Iris pigment epithelial cell (primary cell): ENCODE data around the gene TGFBI.
A peak's percentile ranks its signal among the peaks of the same experiment; 100 is the strongest.

Experiments
- DNase-seq: peaks from one replicate; pipeline ENCODE4 v3.0.0-alpha.2; 2011; ENCODE audit warnings: low read depth

Gene TGFBI

DNA sequence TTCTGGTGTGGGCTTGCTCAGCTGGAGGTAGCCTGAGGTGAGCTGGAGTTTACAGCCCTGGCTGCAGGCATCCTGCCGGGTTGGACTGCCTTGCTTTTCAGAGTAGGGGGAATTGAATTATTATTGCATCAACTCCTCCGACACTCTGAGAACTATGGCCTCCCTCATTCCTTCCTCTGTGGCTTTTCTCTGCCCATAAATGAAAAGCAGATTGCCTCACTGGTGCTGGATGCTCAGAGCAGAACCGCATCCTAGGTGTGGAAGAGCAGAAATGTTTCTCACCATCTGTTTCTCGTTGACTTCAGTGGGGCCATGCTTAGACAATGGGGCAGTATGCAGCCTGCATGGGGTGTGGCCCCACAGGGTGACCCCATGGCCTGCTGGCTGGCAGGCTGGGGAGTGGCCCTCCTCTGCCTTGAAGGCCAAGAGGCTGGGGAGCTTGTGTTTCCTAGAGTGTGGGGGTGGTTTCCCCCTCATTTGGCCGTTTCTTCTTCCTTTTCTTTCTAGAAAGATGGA is 27.3 kb upstream of the TGFBI start:
- peak; percentile 77 for DNase-seq

DNA sequence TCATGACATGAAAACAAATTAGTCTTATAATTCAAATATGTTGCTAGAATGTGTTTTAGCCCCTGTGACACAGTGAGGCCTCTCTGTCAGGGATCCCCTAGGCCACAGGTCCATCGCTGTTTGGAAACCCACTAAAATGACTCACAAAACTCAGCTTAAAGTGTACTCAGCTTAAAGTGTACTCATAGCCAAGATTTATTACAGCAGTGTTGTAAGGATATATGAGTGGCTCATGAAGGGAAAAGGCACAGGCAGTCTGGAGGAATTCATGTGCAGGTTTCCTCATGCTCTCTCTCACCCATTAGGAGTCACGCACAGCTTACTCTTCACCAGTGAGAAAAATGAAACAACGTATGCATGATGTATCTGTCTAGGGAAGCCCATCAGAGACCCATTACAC is 24.4 kb upstream of the TGFBI start:
- peak; percentile 87 for DNase-seq

DNA sequence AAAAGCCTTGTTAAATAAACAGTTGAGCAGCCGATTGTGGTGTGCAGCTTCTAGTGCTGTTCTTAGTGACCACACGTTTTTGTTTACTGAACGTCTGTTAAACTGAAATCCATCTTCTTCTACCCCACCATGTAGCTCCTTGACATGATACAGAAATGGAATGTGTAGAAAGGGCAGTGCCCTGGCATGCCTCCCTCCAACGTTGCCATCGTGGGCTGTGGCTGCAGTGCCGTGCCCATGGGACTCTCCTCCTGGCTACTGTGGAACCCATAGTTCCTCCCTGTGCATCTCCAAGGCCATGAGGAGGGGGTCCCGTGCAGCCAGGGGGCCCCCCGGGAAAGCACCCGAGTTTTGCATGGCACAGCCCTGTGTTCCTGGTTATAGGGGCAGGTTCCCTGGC is 23.3 kb upstream of the TGFBI start:
- no peak for DNase-seq

DNA sequence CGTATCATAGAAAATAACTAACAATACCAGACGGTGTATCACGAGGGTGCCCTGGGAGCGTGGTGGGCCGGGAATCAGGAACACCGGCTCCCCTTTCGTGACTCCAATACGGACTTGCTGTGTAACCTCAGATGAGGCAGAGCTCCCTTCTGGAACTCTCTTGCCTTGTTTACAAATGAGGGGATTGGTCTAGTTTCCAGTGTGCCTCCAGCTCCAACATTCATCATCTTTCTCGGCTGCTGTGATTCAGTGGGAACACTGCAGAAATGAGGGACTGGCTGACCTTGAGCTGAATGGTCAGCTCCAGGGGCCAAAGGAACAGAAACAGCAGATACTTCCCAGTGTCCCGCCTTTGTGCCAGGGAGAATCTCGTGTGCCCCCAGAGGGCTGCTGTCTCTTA is 22.6 kb upstream of the TGFBI start:
- DNase-seq: peak; percentile 85

DNA sequence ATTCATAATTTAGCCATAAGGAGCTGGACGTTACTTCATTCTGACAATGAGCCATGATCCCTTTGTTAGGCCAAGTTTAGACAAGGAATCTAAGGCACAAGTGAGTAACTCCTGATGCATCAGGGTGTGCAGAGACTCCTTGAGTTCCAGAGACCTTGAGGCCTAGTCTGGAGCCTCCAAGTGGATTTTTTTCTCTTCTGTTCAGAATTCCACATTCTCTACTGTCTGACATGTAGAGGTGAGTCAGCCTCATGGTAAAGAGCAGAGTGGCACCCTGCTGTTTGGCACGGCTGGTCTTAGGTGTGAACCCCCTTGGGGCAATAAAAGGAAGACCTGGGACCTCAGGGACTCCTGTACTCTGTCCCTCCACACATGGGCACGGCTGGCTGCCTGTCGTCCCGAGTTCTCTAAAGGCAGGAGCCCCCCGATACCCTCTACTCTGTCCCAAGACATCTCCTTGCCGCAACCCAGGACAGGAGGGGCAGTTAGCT is 22.0 kb upstream of the TGFBI start:
- DNase-seq: peak; percentile 86

DNA sequence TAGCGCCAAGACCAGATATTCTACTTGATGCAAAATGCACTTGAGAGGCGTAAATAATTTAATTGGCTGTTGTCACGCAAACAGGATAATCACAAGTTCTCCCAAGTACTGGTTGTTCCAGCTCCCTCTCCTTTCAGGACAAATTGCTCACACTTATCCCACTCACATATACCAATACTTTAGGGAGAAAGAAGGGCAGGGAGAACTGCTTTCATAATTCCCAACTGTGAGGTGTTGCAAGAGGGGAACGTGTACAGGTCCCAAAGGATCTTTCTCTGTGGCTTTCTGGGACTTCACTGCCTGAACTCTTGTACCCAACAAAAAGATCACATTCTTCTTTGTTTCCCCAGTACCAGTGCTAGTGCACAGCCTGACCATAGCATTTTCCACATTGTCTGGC is 21.5 kb upstream of the TGFBI start:
- DNase-seq: no peak

DNA sequence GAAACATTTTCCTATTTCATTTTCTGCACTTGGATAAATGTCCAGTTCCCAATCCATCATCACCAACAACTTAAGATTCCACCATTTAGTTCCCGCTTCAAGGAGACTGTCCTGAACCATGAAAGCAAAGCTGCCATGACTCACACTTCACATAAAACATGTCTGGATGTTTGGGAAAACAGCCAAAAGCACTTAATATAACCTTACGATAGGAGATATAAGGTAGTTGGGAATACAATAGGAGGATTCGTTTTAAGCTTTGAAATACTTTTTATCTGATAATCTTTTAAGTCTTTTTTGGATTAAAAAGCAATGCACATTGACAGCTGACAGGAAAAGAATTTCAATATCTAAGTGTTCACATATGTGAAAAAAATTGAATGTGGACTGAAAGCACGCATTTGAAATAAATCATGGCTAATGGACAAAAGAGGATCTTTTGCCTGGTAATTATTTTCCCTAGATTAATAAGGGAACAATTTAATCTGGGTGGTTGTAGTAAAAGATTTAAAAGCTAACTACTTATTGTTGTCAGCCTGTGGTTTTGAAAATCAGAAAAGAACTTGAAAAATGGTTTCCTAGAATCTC is 17.3 kb upstream of the TGFBI start:
- DNase-seq: peak; percentile 86

DNA sequence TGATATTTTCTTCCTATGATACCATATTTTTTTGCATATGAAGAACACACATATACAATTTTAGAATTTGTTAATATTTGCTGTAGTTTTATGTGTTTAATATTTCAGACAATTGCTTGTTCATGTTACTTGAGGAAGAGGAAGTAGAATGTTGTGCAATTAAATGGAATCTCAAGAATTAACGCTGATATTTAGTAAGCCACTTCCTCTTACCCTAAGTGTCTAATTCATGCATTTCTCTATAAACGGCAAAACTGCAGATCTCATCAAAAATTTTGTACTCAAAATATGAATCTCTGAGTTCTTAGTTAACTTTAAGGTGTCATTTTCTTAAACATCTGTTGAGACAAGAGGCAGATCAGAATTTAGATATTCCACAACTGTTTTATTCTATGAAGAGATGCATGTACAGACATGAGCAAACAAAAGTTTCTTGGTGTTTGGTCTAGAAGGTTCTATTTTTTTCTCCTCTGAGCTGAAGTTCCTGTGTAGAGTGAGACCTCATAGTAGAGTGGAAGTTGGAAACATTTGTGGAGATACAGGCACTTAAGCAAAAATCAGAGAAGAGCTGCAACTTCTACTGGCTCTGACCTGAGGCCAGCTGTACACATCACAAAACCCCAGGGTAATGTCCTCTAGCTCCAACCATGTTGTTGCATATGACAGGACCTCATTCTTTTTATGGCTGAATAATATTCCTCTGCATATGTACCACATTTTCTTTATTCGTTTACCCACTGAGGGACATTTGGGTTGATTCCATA is 16.6 kb upstream of the TGFBI start:
- DNase-seq: peak; percentile 83

DNA sequence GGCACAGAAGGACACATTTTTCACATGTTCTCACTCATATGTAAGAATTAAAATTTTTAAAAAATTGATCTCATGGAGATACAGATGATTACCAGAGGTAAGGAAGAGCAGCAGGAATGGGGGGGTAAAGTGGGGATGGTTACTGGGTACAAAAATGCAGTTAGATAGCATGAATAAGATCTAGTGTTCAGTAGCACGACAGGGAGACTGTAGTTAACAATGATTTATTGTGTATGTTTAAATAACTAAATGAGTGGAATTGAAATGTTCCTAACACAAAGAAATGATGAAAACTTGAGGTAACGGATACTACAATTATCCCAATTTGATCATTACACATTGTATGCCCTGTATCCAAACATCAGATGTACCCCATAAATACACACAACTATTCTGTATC is 15.2 kb upstream of the TGFBI start:
- no peak for DNase-seq

DNA sequence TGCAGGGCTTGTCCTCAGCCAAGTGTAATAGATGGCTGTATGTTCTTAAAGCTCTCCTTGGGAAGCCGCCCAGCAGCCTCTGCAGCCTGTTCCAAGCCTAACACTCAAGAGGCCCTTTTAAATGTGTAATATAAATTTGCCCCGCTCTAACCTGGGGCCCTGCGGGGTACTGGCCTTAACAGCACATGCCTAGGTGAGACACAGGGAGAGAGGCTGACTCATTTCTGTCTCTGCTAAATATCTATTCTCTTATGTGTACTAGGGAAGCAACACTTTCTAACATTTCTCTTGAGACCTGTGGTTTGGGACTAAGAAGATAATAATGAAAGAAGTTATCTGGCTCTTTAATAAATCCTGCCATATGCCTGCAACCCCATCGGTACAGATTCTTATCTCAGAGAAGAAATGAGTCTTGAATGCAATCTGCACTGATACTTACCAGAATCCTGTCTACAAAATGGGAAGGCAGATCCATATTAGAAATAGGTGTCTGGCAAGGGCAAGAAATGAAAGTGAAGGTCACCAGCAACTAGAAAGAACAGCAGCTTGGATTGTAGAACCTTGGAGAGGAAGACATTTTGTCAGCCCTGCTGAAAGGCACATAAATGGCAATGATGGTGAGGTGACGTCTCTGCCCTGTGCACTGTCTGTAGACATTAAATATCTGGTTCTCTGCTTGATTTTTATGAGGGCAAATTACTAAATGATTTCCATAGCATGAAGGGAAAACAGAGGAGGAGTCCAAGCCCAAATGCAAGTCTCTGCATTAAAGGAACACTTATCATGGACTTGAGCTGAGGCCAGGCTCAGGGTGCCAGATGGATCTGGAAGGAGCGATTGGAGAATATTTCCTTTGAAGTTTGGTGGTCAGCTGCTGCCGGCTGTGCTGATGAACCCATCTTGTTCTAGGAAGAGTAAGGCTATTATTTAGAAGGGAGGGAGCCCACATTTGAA is 14.5 kb upstream of the TGFBI start:
- DNase-seq: no peak

DNA sequence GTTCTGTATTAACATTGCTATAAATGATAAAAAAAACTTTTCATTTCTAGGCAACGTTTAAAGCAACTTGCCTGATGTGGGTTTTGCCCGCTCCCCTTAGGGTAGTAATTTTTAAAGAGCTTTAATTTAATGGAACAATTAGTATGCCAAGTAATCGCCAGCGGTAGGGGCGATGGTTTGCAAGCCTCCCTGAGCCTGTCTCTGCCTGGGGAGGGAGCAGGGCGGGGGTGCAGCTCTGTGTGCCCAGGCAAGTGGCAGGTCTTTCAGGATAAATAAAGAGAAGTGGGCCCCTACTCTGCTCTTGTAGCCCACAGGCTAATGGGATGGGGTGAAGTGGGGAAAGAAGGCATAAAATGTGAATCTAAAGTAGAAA is 13.8 kb upstream of the TGFBI start:
- DNase-seq: no peak

DNA sequence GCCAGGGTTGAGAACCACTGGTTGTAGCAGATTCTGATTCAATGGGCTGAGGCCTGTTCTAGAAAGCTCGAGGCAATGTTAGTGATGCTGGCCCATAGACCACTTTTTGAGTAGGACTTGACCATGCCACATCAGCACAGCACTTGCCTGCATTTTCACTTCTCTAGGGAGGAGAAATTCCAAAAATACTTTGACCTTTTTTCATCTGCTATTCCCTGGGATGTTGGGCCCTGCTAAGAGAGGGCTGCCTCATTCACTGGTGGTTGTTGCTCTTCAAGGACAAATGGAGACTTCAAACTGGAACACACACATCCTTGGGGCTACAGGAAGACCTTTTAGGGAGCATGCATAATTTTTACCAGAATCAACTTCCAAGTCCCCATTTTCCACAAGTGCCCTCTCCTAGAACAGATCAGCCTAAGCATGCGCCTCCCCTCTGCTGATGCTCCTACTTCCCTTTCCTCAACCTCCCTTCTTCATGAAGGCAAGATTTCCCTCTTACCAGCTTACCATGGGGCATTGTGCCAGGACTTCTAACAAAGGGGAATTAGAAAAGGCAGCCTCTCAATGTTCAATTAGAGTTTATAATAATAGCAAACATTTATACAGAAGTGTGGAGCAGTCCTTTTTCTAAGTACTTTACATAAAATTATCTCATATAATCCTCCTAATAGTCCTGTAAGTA is 12.7 kb upstream of the TGFBI start:
- no peak for DNase-seq

DNA sequence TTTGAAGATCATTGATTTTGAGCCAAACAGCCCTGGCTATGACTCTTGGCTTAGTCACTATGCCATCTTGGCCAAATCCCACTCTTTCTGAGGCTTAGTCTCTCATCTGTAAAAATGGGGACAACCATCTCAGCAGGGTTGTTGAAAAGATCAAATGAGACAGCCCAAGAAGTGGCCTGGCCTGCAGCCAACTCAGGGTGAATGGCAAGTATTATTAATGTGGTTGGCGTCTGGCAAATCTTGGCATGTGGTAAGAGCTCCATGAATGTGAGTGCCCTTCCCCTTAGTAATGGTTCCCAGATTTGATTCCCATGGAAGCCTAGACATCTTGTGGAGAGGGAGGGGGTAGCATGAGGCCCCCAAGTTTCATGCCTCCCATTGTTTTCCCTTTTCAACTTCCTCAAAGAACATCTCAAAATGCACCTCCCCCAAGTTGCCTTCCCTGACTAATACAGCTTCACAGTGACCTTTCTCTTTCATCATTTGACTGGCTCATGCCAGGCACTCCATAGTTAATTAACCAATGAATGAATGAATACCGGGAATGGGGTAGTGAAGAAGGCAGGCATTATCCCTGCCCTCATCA is 11.8 kb upstream of the TGFBI start:
- DNase-seq: peak; percentile 76

DNA sequence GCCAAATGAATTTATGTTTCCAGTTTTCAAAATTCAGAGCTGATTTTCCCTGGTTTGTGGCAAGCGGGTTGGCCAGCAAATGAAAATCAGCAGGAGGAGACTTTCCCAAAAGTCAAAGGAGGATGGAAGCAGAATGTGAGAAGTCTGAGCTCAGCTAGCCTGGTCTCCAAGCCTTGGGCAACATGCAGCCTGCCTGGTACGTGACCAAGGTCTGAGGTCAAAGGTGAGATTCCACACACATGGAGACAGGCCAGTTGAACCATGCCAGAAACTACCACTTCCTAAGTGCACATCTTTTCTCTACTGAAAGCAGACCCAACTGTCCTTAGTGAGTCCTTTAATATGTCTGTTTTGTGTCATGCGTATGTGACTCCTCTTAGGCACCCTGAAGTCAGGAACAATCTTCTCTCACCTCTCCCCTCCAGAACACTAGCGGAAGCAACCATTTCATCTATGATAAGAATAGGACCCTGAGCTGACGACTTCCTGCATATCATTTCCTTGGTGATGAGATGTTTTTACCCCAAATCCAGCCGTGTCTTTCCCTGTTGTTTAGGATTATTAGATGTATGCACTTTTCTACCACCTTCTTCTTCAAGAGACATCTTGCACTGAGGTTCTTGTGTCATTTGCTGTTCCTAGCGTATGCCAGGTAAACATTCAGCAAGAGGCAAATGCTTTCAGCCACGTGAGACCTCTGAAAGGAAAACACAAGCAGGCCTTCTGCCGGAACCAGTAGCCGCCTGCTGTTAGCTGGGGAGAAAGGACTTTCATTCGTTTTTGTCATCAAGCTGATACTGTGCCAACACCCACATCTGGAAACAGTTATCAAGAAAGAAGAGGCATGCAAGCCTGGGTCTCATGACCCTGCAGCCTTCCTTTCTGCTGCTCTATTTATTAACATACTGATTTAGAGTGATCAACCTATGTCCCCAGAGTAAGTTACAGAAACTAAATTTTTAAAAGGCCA is 9.7 kb upstream of the TGFBI start:
- DNase-seq: peak; percentile 98

DNA sequence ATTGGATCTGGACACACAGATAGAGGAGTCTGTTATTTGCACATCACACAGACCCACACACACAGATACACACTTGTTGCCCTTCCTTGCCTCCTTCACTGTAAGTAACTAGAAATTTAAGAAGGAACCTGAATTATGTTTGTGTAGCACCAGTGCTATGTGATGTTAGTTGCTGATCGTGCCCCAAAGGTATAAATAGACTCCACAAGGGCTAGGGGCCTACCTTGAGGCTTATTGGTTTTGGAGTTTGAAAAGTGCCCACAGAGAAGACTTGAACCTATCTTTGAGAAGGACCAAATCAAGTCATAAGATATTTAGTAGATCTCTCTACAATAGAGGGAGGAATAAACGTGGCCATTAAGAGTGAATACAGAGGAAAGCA is 8.8 kb upstream of the TGFBI start:
- DNase-seq: no peak

DNA sequence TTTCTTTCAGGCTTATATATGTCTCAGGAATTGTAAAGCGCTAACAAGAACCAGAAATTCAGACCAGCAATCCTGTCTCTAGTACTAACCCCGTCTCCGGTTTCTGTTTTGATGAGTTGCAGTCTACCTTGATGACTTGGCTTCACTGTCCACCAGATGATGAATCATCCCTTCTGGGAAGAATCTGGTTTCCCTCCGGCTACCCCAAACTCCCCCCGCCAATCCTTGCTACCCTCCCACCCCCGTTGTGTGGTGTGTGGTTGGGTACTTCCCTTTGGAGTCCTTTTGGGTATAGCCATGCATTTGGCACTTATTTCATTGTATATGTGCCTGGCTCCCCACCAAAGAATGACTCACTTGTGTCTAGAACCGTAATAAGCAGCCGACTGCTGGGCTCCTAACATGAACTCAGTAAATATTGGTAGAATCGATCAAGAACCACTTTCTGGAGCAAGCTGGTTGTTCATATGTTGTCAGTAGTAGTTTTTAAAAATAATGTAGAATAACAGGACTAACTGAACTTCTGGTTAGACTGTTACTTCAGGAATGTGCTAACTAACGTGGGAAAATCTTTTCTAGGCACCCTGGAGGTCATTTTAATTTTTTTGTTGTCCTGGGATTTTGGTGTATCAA is 8.3 kb upstream of the TGFBI start:
- peak; percentile 98 for DNase-seq

DNA sequence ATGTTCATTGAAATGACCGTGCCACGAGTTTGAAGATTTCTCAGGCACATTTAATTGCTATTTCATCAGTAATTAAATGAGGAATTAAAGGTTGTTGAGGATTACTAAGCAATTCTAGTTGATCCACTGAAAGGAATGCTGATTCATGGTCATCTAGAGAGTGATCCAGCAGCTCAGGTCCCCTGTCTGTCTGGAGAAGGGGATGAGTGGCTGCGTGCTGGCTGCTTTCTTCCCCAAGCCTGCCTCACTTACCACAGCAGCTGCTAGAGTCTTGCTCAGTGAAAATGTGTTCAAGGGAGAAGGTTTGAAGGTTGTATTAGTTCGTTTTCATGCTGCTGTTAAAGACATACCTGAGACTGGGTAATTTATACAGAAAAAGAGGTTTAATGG is 7.8 kb upstream of the TGFBI start:
- peak; percentile 77 for DNase-seq

DNA sequence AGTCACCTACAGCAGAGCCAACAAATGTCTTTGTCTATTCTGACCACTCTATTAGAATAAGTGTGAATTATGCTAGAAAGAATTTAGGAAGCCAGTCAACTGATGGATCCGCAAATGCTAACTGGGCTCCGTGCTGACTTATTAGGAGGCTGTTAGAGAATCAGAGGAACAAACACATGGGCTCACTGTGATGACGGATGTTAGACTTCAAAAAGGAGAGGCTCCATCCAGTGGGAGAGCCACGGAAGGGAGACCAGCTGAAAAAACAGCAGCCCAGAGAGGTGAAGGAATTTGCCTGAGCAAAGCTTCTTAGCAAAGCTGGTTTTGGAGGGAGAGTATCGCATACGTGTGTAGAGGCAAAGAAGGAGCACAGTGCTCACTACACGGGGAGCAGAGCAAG is 5.8 kb upstream of the TGFBI start:
- DNase-seq: no peak

DNA sequence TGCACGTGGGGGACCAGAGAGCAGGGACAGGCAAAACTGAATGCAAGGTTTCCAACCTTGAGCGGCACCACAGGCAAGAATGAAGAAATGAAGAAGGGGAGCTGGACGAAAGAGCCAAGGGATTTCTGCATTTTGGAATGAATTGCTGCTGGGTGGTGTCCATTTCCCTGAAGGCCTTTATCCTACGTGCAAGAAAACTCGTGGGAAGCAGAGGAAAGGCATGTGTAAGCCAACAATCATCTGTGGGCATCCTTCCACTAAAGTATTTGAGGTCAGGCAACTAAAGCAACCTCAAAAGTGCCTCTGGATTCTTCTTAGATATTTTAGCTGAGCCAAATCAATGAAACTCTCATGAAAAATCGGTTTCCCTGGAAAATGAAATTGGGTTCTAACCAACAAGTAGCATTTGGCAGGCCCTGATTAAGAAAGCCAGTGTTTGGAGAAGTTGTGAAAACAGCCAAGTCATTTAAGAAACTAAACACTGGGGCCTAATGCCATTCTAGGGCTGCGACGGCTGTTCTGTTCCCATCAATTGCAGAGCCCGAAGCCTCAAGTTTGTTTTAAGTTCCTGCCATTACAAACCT is 4.7 kb upstream of the TGFBI start:
- peak; percentile 55 for DNase-seq

DNA sequence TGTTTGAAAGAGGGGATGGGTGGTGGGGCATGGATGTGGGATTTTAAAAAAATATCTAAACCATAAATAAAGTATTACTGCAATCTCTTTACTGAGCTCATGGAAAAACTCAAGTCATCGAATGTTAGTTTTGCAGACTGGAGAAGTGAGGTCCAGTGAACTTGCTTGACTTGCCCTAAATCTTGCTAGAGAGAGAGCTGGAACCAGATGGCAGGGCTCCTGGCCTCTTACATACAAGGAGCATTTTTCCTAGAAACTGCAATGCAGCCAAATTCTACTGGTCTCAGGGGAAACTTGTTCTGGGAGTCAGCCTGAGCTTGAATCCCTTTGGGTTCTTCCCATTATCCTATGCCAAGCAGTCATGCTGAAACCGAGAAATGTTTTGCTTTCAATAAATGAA is 2.9 kb upstream of the TGFBI start:
- DNase-seq: no peak
